GM19351 (cell line): ENCODE results near the gene TBC1D28.
"Not testable (repeated sequence)": the region's sequence is repeated elsewhere in the genome, so short reads cannot be mapped to it uniquely, and the experiment has no call there.

Source experiments
- ATAC-seq: cut with Tn5 transposase; IDR thresholded peaks from one replicate; pipeline ENCODE4 v1.9.1; 2021; ENCODE audit warnings: mild to moderate bottlenecking, moderate library complexity; ENCODE audit not compliant: unreplicated experiment

The TBC1D28 gene

DNA sequence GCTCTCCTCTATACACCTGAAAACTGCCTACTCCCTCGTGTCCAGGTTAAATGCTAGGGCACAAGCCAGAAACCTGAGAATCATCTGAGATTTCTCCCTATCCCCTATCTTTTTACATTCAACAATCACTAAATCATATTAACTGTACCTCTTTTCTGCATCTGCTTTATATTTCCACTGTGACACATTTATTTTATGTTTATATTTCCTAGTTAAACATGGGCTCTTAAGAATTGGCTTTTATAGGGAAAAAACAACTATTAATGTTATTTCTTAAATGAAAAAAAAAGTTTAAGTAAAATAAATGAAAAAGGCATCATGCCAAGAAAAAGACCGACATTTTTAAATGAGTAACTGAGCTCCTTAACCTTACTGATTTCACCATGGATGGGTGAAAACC lies 26.6 kb downstream of the TBC1D28 start:
- ATAC-seq = not testable (repeated sequence)

DNA sequence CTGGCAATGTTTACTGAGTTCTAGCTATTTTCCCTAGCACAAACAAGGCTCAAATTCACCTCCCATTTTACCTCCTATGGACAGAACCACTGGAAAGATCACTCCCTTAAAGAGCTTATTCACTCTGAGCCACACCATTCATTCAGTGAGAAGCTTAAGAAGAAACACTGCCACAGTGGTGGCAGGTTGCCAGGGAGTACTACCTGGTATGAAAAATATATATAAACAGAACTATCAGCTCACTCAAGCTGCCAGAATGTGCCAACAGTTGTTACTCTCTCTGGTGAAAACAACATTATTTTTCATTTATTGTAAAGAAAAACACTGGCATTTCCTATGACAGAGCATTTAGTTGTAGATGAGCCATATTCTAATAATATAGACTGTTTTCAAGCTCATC lies 31.2 kb downstream of the TBC1D28 start:
- ATAC-seq = not testable (repeated sequence)

DNA sequence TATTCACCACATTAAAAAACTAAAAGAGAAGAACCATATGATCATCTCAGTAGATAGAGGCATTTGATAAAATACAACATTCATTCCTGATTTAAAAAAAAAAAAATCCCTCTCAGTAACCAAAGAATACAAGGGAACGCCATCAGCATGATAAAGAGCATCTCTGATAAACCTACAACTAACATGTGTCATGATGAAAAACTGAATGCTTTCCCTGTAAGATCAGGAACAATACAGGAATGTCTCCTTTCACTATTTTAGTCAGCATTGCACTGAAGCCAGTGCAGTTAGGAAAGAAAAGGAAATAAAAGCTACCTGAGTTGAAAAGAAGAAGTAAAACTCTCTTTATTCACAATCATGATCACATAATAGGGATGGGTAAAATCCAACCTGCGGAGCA lies 51.1 kb downstream of the TBC1D28 start:
- ATAC-seq = not testable (repeated sequence)
